Measurements from ENCODE around the gene STPG3.

STPG3 gene

GRCh38 chr9:137235424-137236237 lies 15.5 kb upstream of the STPG3 start:
- H3K27me3 ChIP-seq (ENCODE audit: control insufficient read depth in 1 of 2, insufficient read depth in 1 of 2, low read length in 2 of 2), result peaks cover 0 to 46% of the 10 kb centered on the region in 2 experiments
- H4K8ac ChIP-seq (ENCODE audit: low read length), result no peak overlapping the region
- no peak overlapping the region for H3K14ac ChIP-seq (ENCODE audit: low read length in 2 of 2)
- H2AK5ac ChIP-seq (ENCODE audit: low read length, severe bottlenecking), result no peak overlapping the region
- no peaks in the 10 kb centered on the region for H3K9me3 ChIP-seq (ENCODE audit: control insufficient read depth, low read length)
- no peak overlapping the region for H3K9ac ChIP-seq (ENCODE audit: low read length)
- no peak overlapping the region for H3K18ac ChIP-seq (ENCODE audit: low read depth in 1 of 2, low read length in 2 of 2)
- H3K4me3 ChIP-seq (ENCODE audit: insufficient read depth in 1 of 2, low read depth in 1 of 2, low read length in 2 of 2), result no peak overlapping the region
- H2BK120ac ChIP-seq (ENCODE audit: low read depth, low read length), result no peak overlapping the region
- no peak overlapping the region for H2BK5ac ChIP-seq (ENCODE audit: low read depth, low read length, poor library complexity, severe bottlenecking)
- H2AFZ ChIP-seq (ENCODE audit: low read depth, low read length), result no peak overlapping the region
- peaks cover 21% of the 10 kb centered on the region for H3K79me1 ChIP-seq (replicated peaks; ENCODE audit: low read length, poor library complexity, severe bottlenecking)
- no peak overlapping the region for H2BK15ac ChIP-seq (ENCODE audit: low read depth, poor library complexity, severe bottlenecking)
- no peak overlapping the region for H2BK12ac ChIP-seq (ENCODE audit: low read length in 2 of 2)
- DNase-seq, result no peak
- H3K23ac ChIP-seq (ENCODE audit: low read length in 2 of 2), result no peak overlapping the region
- no peak overlapping the region for H3K27ac ChIP-seq (ENCODE audit: low read length, poor library complexity, severe bottlenecking)
- peaks cover 0 to 3% of the 10 kb centered on the region in 2 experiments for H3K36me3 ChIP-seq (ENCODE audit: control insufficient read depth in 1 of 2, insufficient read depth in 2 of 2, low read depth in 1 of 2, low read length in 2 of 2)
- no peak overlapping the region for H3K4me2 ChIP-seq (ENCODE audit: low read length, poor library complexity, severe bottlenecking)
- H4K91ac ChIP-seq (ENCODE audit: low read length), result no peak overlapping the region
- H3K4me1 ChIP-seq (ENCODE audit: control insufficient read depth, insufficient read depth, low read depth, low read length), result peaks cover 36% of the 10 kb centered on the region
- H3K4ac ChIP-seq (ENCODE audit: low read depth in 1 of 2, low read length in 2 of 2), result no peak overlapping the region
- WGBS, result 84% methylated on average over 35 of the region's 35 CpGs

GRCh38 chr9:137236238-137236935 lies 14.7 kb upstream of the STPG3 start:
- Histone ChIP-seq H4K8ac (ENCODE audit: low read length) (peak overlapping the region; percentile 52), H3K4me3 (ENCODE audit: insufficient read depth in 1 of 2, low read depth in 1 of 2, low read length in 2 of 2) (peak overlapping the region in 1 of 2 experiments; percentile 21), H3K27ac (ENCODE audit: low read length, poor library complexity, severe bottlenecking) (no peak overlapping the region), H3K36me3 (ENCODE audit: control insufficient read depth in 1 of 2, insufficient read depth in 2 of 2, low read depth in 1 of 2, low read length in 2 of 2) (peaks cover 0 to 3% of the 10 kb centered on the region in 2 experiments), H3K4me2 (ENCODE audit: low read length, poor library complexity, severe bottlenecking) (peak overlapping the region; percentile 49), H3K23ac (ENCODE audit: low read length in 2 of 2) (no peak overlapping the region), H3K4ac (ENCODE audit: low read depth in 1 of 2, low read length in 2 of 2) (peak overlapping the region in 1 of 2 experiments; percentile 42), H3K9ac (ENCODE audit: low read length) (no peak overlapping the region), H3K14ac (ENCODE audit: low read length in 2 of 2) (no peak overlapping the region), H2BK5ac (ENCODE audit: low read depth, low read length, poor library complexity, severe bottlenecking) (no peak overlapping the region), H3K18ac (ENCODE audit: low read depth in 1 of 2, low read length in 2 of 2) (peak overlapping the region in 1 of 2 experiments; percentile 89), H2AFZ (ENCODE audit: low read depth, low read length) (peak overlapping the region; percentile 57), H3K27me3 (ENCODE audit: control insufficient read depth in 1 of 2, insufficient read depth in 1 of 2, low read length in 2 of 2) (peaks cover 0 to 38% of the 10 kb centered on the region in 2 experiments), H3K79me1 (replicated peaks; ENCODE audit: low read length, poor library complexity, severe bottlenecking) (peaks cover 21% of the 10 kb centered on the region), H2BK12ac (ENCODE audit: low read length in 2 of 2) (peak overlapping the region in 1 of 2 experiments; percentile 85), H4K91ac (ENCODE audit: low read length) (peak overlapping the region; percentile 74), H3K4me1 (ENCODE audit: control insufficient read depth, insufficient read depth, low read depth, low read length) (peaks cover 34% of the 10 kb centered on the region), H3K9me3 (ENCODE audit: control insufficient read depth, low read length) (no peaks in the 10 kb centered on the region), H2BK120ac (ENCODE audit: low read depth, low read length) (no peak overlapping the region), H2BK15ac (ENCODE audit: low read depth, poor library complexity, severe bottlenecking) (no peak overlapping the region), H2AK5ac (ENCODE audit: low read length, severe bottlenecking) (no peak overlapping the region)
- 23% methylated on average over 29 of the region's 31 CpGs for WGBS
- peak; percentile 83 for DNase-seq

GRCh38 chr9:137236936-137237421 lies 14.1 kb upstream of the STPG3 start:
- H3K14ac ChIP-seq (ENCODE audit: low read length in 2 of 2), result no peak overlapping the region
- H3K4ac ChIP-seq (ENCODE audit: low read depth in 1 of 2, low read length in 2 of 2), result peak overlapping the region in 1 of 2 experiments; percentile 42
- H2BK12ac ChIP-seq (ENCODE audit: low read length in 2 of 2), result peak overlapping the region in 1 of 2 experiments; percentile 85
- H3K4me3 ChIP-seq (ENCODE audit: insufficient read depth in 1 of 2, low read depth in 1 of 2, low read length in 2 of 2), result no peak overlapping the region
- no peak overlapping the region for H3K23ac ChIP-seq (ENCODE audit: low read length in 2 of 2)
- no peak overlapping the region for H3K27ac ChIP-seq (ENCODE audit: low read length, poor library complexity, severe bottlenecking)
- DNase-seq, result no peak
- peak overlapping the region; percentile 57 for H2AFZ ChIP-seq (ENCODE audit: low read depth, low read length)
- peaks cover 34% of the 10 kb centered on the region for H3K4me1 ChIP-seq (ENCODE audit: control insufficient read depth, insufficient read depth, low read depth, low read length)
- WGBS, result 79% methylated on average over 11 of the region's 11 CpGs
- peak overlapping the region; percentile 5 for H2AK5ac ChIP-seq (ENCODE audit: low read length, severe bottlenecking)
- H3K27me3 ChIP-seq (ENCODE audit: control insufficient read depth in 1 of 2, insufficient read depth in 1 of 2, low read length in 2 of 2), result peaks cover 0 to 32% of the 10 kb centered on the region in 2 experiments
- H4K8ac ChIP-seq (ENCODE audit: low read length), result peak overlapping the region; percentile 52
- no peaks in the 10 kb centered on the region for H3K9me3 ChIP-seq (ENCODE audit: control insufficient read depth, low read length)
- peak overlapping the region; percentile 49 for H3K4me2 ChIP-seq (ENCODE audit: low read length, poor library complexity, severe bottlenecking)
- H3K79me1 ChIP-seq (replicated peaks; ENCODE audit: low read length, poor library complexity, severe bottlenecking), result peaks cover 21% of the 10 kb centered on the region
- H2BK120ac ChIP-seq (ENCODE audit: low read depth, low read length), result no peak overlapping the region
- H3K18ac ChIP-seq (ENCODE audit: low read depth in 1 of 2, low read length in 2 of 2), result peak overlapping the region in 1 of 2 experiments; percentile 89
- H2BK5ac ChIP-seq (ENCODE audit: low read depth, low read length, poor library complexity, severe bottlenecking), result no peak overlapping the region
- peaks cover 3 to 7% of the 10 kb centered on the region in 2 experiments for H3K36me3 ChIP-seq (ENCODE audit: control insufficient read depth in 1 of 2, insufficient read depth in 2 of 2, low read depth in 1 of 2, low read length in 2 of 2)
- peak overlapping the region; percentile 74 for H4K91ac ChIP-seq (ENCODE audit: low read length)
- H3K9ac ChIP-seq (ENCODE audit: low read length), result no peak overlapping the region
- H2BK15ac ChIP-seq (ENCODE audit: low read depth, poor library complexity, severe bottlenecking), result no peak overlapping the region

Measured in mesenchymal stem cell (in vitro differentiated cells and primary cell).